Ureter (tissue), 1 donor: Measurements from ENCODE around the gene TP63. TPM values are rescaled to one million over a fixed set of nuclear protein-coding genes. Genes with fewer than 3 reads are reported as not detected.
A peak's percentile ranks its signal among the peaks of the same experiment; 100 is the strongest.

Experiments used
- DNase-seq: peaks from one replicate; pipeline ENCODE4 v3.0.0-alpha.2; 2020; ENCODE audit warnings: low spot score
- total RNA-seq: library from RNA; stranded (reverse); gene quantifications from one replicate; pipeline ENCODE4 v1.2.4, GENCODE V29; 2023
- donor health status: DM: yes; HTN: yes; CAD: no.

TP63 gene
- total RNA-seq, 1 donor from 2014 or later: 133 TPM

DNA sequence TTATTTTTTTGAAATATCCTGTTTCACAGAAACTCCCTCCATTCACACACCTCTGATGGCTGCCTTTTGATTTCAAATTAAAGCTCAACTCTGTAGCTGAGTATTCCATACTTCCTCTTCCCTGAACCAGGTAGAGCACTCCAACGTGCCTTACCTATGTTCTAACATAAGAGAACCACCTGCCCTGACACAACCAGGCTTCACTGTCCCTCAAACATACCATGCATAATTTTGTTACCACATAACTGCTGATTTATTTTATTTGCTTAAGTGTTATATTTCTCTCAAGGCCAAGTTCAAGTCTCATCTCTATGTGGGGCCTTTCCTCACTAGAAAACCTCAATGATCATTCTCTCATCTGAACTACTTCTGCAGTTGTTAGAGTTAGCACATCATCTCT is 279.8 kb downstream of the TP63 start:
- DNase-seq: no peak

DNA sequence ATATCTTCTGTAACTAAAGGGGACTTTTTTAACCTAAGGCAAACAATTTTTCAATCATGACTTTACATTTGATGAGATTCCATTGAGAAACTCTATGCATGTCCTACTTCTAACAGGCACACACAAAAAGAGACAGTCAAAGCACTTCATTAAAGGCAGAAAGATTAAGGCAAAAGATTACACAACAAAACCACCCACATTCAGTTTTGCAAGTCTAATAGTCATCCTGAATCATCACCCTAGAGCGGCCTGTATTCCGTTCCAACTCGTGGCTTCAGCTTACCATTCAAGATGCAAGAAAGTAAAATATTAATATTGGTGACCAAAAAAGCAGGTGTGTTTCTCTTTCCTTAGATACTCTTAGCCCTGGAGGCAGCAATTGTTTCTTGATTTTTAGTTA is 283.6 kb downstream of the TP63 start:
- DNase-seq: no peak

GRCh38 chr3:189921770-189922169 is 290.6 kb downstream of the TP63 start:
- no peak for DNase-seq

- DNase-seq: no peak
Observed at GRCh38 chr3:189927975-189928895, 297.0 kb downstream of the TP63 start.

DNA sequence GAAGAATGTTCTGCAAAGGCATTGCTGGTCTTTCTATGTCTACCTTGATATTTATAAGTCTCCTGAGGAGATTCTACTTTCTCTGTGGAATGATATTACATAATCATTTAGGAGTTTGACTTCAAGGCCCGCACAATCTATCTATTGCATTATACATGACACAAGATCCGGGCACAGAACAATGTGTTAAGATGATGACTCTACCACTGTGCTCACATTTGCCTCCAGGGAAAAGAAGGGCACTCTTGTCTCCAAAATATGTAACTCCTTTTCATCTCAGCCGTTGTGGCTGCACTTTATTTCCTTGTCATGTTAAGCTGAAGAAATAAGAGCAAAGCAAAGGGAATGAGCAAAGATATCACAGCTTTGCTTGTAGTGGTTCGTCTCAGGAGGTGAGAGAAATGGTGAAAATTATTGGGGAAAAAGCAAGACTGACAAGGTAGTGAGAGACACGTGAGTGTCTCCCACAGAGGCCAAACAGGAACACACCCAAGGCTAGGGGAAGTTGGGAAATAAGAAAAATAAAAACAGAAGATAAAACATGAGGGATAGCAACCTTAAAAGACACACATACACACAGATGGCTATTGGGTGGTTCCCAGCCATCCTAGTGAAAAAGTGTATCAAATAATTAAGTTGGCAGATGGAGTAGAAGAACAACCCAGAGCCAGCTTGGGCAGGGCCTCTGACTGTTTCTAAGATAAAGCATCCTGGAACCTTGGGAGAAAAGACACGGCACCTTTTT is 305.2 kb downstream of the TP63 start:
- DNase-seq: no peak

DNA sequence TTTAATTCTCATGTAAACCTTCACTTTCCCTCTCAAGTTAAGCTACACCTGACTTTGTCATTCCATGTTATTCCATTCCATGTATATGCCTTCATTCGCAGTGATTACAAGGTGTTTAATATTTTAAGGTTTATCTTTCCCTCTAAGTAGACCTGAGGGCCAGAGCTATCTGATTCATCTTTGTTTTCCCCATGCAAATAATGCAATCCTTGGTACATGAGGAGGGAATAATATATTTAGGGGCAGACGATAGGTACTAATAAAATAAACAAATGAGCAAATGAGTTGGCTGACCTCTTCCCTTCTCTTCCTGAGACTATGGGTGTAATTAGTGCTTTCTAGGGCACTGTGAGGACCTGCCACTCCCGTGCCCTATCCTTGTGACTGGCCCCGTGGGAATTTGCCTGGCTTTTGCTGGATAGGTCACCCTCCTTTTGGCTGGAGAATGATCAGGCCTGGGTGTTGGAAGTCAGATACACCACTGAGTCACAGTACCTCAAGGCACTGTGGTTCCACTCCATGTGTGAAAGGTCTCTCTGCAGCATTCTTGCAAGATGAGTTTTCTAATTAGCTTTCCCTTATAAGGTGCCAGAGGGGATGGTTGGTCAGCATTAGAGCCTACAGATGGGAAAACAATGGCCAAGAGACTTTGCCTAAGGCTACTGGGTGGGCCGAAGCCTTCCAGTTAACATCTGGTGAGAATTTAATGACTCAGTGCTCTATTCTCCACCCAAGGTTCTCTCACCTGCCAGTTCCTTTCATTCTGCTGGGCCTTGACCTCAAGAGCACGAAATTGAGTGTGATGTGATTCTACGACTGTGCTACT is 306.3 kb downstream of the TP63 start:
- DNase-seq: no peak

- DNase-seq: no peak
Observed at GRCh38 chr3:189941125-189941524, 309.9 kb downstream of the TP63 start.

DNA sequence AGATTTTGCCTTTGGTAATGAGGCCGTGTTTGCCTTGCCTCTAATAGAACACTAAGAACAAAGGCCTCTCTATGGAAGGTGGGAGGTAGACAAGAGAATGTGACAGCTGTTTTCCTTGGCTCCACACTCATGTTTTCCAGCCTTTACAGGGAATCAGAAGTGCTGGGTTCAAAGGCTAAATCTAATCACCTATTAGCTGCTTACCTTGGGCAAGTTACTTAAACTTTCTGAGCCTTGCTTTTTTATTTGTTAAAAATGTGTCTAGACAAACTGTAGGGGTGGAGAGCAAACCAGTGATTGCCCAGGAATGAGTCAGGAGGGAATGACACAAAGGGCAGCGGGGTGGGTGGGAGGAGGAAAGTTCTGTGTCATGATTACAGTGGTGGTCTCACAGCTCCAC is 310.5 kb downstream of the TP63 start:
- DNase-seq: no peak

- DNase-seq: no peak
Observed at GRCh38 chr3:189942948-189943347, 311.8 kb downstream of the TP63 start.

- DNase-seq: peak; percentile 80
Observed at GRCh38 chr3:189944285-189945145, 313.3 kb downstream of the TP63 start.

DNA sequence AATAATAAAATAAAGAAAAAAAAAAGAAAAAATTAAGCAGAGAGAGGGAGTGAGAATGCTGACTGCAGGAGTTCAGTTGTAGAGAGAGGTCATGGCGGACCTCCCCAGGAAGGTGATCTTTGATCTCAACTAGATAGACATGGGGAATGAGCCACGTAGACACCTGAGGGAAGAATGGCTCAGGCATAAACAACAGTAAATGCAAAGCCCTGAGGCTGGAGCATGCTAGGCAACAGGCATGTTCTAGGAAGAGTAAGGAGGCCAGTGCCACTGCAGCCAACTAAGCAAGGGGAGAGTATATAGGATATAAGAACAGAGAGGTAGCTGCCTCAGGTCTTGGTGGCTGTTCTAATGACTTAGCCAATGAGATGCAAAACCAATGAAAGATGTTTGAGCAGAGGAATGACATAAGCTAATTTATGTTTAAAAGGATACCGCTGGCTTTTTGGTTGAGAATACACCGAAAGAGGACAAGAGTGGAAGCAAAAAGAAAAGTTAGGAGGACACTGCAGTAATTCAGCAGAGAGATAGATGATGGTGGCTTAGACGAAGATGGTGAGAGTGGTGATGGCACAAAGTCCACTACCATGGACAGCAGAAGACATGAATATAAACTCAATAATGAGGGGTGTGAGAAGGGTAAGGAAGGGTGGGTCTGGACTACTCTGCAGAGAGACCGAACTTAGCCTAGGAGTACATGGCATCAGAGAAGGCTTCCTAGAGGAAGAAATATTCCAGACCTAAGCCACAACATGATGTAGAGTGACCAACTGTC is 314.9 kb downstream of the TP63 start:
- DNase-seq: no peak
